K562 (cell line): ENCODE data around the gene SLC5A3. TPM values are rescaled to one million over a fixed set of nuclear protein-coding genes. Genes with fewer than 3 reads are reported as not detected.

Experiments
- AFF1 ChIP-seq, 2 experiments: fragments of 450-650 bp; IDR thresholded peaks; 2 replicates each; pipeline ENCODE4 v1.6.1; 2018; ENCODE audit warnings: mild to moderate bottlenecking in 2 of 2, low read depth in 1 of 2; ENCODE audit not compliant: partially characterized antibody in 2 of 2
- ARID1B ChIP-seq: fragments of 450-650 bp; IDR thresholded peaks from 2 replicates; pipeline ENCODE4 v1.6.1; 2016; ENCODE audit warnings: antibody characterized with exemption, mild to moderate bottlenecking, inconsistent platforms
- EGR1 ChIP-seq: fragments of 450-650 bp; conservative IDR thresholded peaks from 2 replicates; pipeline ENCODE4 v1.6.1; 2017; ENCODE audit warnings: mild to moderate bottlenecking
- FOXJ2 ChIP-seq: fragments of 200-800 bp; sonication (Bioruptor generic); IDR thresholded peaks from 2 replicates; pipeline ENCODE4 v1.6.1; 2016; ENCODE audit warnings: missing genetic modification characterization, missing compliant biosample characterization
- HDAC2 ChIP-seq: fragments of 450-650 bp; IDR thresholded peaks from 2 replicates; pipeline ENCODE4 v1.6.1; 2016; ENCODE audit warnings: mild to moderate bottlenecking
- HMGN3 ChIP-seq: IDR thresholded peaks from 2 replicates; pipeline ENCODE4 v1.6.1; 2011; ENCODE audit warnings: borderline replicate concordance, low read depth, mild to moderate bottlenecking, mixed read lengths, low read length; ENCODE audit not compliant: insufficient read length; ENCODE audit errors: extremely low read depth
- HOXB6 ChIP-seq: fragments of 250-450 bp; sonication (Bioruptor Pico); IDR thresholded peaks from 2 replicates; pipeline ENCODE4 v1.5.1; 2022; ENCODE audit warnings: mild to moderate bottlenecking, borderline replicate concordance
- KLF16 ChIP-seq: IDR thresholded peaks from 2 replicates; pipeline ENCODE4 v1.6.1; 2016; ENCODE audit warnings: antibody characterized with exemption
- MCM2 ChIP-seq: fragments of 450-650 bp; IDR thresholded peaks from 2 replicates; pipeline ENCODE4 v1.6.1; 2017; ENCODE audit warnings: low read depth, mild to moderate bottlenecking
- NKRF ChIP-seq: fragments of 450-650 bp; IDR thresholded peaks from 2 replicates; pipeline ENCODE4 v1.6.1; 2016; ENCODE audit warnings: borderline replicate concordance
- POLR3G ChIP-seq: IDR thresholded peaks from 2 replicates; pipeline ENCODE4 v1.6.1; 2011; ENCODE audit not compliant: insufficient read length, insufficient replicate concordance; ENCODE audit errors: extremely low read depth
- TFE3 ChIP-seq: fragments of 450-650 bp; formaldehyde crosslinking; IDR thresholded peaks from 2 replicates; pipeline ENCODE4 v1.4.0; 2020; ENCODE audit warnings: mild to moderate bottlenecking, mixed read lengths
- ZBTB17 ChIP-seq: fragments of 450-650 bp; formaldehyde crosslinking; IDR thresholded peaks from 2 replicates; pipeline ENCODE4 v1.4.0; 2020; ENCODE audit warnings: mild to moderate bottlenecking
- ZFP36 ChIP-seq: fragments of 150-350 bp; IDR thresholded peaks from 2 replicates; pipeline ENCODE4 v1.6.1; 2018; ENCODE audit warnings: low read length, low read depth; ENCODE audit not compliant: partially characterized antibody
- ZNF398 ChIP-seq: fragments of 250-450 bp; sonication (Bioruptor Pico); IDR thresholded peaks from 2 replicates; pipeline ENCODE4 v1.8.0; 2021; ENCODE audit warnings: moderate library complexity, mild to moderate bottlenecking, inconsistent platforms
- ZNF586 ChIP-seq: fragments of 450-650 bp; formaldehyde crosslinking; conservative IDR thresholded peaks from 2 replicates; pipeline ENCODE4 v1.4.0; 2020; ENCODE audit warnings: mild to moderate bottlenecking, moderate library complexity
- polyA plus RNA-seq, 8 experiments: library from polyadenylated mRNA; depleted of rRNA in 4 of 8; stranded (reverse) in 5 of 8; unstranded in 3 of 8; fragments of >200 nt; fragmentation: Nextera tagmentation in 2 of 8; fragmentation: Illumina TruSeq in 1 of 8; extraction: Ambion mirVana in 2 of 8; extraction: Trizol in 1 of 8; gene quantifications; 2 replicates each; pipeline versions ENCODE4 v1.2.1 to v1.2.3, GENCODE V29; 2011 to 2014; ENCODE audit warnings: inconsistent platforms in 1 of 8, missing spikeins in 1 of 8
- total RNA-seq, 7 experiments: library from RNA; depleted of rRNA in 6 of 7; stranded (reverse); fragments of >200 nt in 6 of 7; fragmentation: Illumina TruSeq in 2 of 7; extraction: Trizol in 2 of 7; gene quantifications; 2 replicates each; pipeline versions ENCODE4 v1.2.1 to v1.2.3, GENCODE V29; 2011 to 2021; ENCODE audit warnings: low replicate concordance in 1 of 7
- TF ChIP-seq, protein P1 (sequence below): sonication (generic); formaldehyde crosslinking; IDR thresholded peaks from 2 replicates; pipeline ENCODE4 v1.8.1; 2022; ENCODE audit warnings: missing genetic modification reagents

The SLC5A3 gene
- total and polyA plus RNA-seq, 9 of the 15 experiments (the other 6 are each of a cell fraction or from before 2014, with no cell fraction given): 2.9 to 20.6 (median 9.0) TPM

GRCh38 chr21:34073749-34074282 lies 438 bp downstream of the SLC5A3 start (continued):
- no peak for TF ChIP-seq AFF1 (IDR thresholded peaks at IDR 0.05; ENCODE audit: low read depth in 1 of 2, partially characterized antibody in 2 of 2)
- no peak for TF ChIP-seq POLR3G
- TF ChIP-seq HMGN3: peak; percentile 61
- TF ChIP-seq HOXB6 (CRISPR knock-in tag): no peak
- no peak for TF ChIP-seq ZBTB17 (CRISPR knock-in tag)
- no peak for TF ChIP-seq HDAC2
- TF ChIP-seq NKRF: no peak
- TF ChIP-seq ZNF398: no peak
- no peak for TF ChIP-seq TFE3 (CRISPR knock-in tag)
- TF ChIP-seq, protein P1, sequence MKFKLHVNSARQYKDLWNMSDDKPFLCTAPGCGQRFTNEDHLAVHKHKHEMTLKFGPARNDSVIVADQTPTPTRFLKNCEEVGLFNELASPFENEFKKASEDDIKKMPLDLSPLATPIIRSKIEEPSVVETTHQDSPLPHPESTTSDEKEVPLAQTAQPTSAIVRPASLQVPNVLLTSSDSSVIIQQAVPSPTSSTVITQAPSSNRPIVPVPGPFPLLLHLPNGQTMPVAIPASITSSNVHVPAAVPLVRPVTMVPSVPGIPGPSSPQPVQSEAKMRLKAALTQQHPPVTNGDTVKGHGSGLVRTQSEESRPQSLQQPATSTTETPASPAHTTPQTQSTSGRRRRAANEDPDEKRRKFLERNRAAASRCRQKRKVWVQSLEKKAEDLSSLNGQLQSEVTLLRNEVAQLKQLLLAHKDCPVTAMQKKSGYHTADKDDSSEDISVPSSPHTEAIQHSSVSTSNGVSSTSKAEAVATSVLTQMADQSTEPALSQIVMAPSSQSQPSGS: no peak
- TF ChIP-seq EGR1: no peak; the same call in 1 of the 2 replicates
- TF ChIP-seq FOXJ2 (tag): no peak
- no peak for TF ChIP-seq ZNF586 (CRISPR knock-in tag)
- no peak for TF ChIP-seq ARID1B
- TF ChIP-seq KLF16: no peak
- no peak for TF ChIP-seq ZFP36
- TF ChIP-seq MCM2: no peak
